Ishikawa (cell line): ENCODE data around the gene HLA-A.

Experiments used
- CEBPB ChIP-seq: IDR thresholded peaks from 2 replicates; pipeline ENCODE4 v1.6.1; 2012
- CREB1 ChIP-seq: IDR thresholded peaks from 2 replicates; pipeline ENCODE4 v1.6.1; 2012; ENCODE audit warnings: low read depth
- RAD21 ChIP-seq: IDR thresholded peaks from 2 replicates; pipeline ENCODE4 v1.6.1; 2012; ENCODE audit warnings: low read depth

GRCh38 chr6:29941916-29942274, 437 bp upstream of the HLA-A start:
- TF ChIP-seq CEBPB (no peak), CREB1 (no peak), RAD21 (no peak)
